DND-41 (cell line): Measurements from ENCODE around the gene RMC1.

Experiments used
- EZH2 ChIP-seq: IDR thresholded peaks from 3 replicates; pipeline ENCODE4 v1.6.1; 2012; ENCODE audit warnings: borderline replicate concordance, low read depth, mild to moderate bottlenecking, moderate library complexity, low read length, inconsistent platforms; ENCODE audit not compliant: severe bottlenecking
- TF ChIP-seq, protein P1 (sequence below): IDR thresholded peaks from 2 replicates; pipeline ENCODE4 v1.5.1; 2012; ENCODE audit warnings: borderline replicate concordance, low read length, moderate library complexity, mild to moderate bottlenecking; ENCODE audit not compliant: poor library complexity, severe bottlenecking; ENCODE audit errors: extremely low read depth

DNA sequence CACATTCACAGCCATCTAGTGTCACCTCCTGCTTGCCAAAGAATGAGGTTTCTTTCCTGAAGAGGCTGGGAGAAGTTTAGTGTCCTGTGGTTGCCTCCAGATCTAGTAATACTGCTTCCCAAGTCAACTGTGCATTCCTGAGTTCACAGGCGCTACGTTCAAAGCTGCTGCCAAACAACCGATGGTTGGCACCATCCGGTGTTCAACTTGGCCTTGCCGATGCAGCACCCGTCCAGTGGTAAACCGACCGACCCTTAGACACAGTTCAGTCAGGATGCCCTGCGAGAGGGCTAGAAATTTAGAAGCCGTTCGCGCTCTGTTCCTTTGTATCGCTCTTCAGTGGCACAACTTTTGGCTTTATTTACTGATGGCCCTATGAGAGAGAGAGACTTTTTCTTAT, 28.6 kb downstream of the RMC1 start:
- TF ChIP-seq, protein P1, sequence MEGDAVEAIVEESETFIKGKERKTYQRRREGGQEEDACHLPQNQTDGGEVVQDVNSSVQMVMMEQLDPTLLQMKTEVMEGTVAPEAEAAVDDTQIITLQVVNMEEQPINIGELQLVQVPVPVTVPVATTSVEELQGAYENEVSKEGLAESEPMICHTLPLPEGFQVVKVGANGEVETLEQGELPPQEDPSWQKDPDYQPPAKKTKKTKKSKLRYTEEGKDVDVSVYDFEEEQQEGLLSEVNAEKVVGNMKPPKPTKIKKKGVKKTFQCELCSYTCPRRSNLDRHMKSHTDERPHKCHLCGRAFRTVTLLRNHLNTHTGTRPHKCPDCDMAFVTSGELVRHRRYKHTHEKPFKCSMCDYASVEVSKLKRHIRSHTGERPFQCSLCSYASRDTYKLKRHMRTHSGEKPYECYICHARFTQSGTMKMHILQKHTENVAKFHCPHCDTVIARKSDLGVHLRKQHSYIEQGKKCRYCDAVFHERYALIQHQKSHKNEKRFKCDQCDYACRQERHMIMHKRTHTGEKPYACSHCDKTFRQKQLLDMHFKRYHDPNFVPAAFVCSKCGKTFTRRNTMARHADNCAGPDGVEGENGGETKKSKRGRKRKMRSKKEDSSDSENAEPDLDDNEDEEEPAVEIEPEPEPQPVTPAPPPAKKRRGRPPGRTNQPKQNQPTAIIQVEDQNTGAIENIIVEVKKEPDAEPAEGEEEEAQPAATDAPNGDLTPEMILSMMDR = no peak
- no peak for TF ChIP-seq EZH2
